GM12874 (cell line): ENCODE data around the gene DDI1.

ENCODE experiments used
- CTCF ChIP-seq: IDR thresholded peaks from 2 replicates; pipeline ENCODE4 v1.5.1; 2011; ENCODE audit warnings: low read depth, mild to moderate bottlenecking, control low read depth, low read length, moderate library complexity; ENCODE audit not compliant: insufficient read depth

DDI1 gene

DNA sequence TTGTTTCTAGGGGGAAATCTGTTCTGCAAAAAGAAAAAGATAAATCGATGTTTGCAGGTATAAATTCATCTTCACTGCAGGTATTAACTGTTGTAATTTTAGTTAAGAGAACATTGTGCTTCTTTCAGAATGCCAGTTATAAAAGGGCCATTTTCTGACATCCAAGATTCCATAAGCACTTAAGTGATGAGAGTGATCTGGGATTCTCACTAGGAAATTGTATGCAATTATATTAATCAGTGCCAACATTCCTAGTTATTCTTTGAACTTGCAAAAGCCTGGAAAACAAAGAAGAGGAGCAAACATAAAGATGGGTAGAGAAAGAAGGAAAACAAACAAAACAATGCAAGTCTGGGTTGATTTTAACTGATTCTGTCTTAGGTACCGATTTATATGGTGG lies 5.4 kb downstream of the DDI1 start:
- TF ChIP-seq CTCF: no peak

DNA sequence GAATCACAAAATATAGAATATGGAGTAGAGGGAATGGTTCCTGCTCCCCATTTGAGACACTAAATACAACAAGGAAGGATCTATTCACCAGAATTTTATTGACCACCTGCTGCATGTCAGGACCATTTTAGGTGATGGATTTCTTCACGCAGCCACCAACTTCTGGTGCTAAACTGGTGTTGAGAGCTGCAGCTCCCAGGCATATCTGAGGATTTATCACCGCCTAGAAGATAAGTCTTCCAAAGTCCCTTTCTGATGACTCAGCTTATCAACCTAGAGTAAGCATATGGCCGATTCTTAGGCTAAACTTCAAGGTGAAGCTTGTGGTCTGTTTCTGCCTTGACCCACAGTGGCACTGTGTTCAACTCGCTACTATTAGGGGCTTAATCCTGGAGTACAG lies 6.7 kb downstream of the DDI1 start:
- no peak for TF ChIP-seq CTCF

- TF ChIP-seq CTCF: no peak
These were observed 7.3 kb downstream of the DDI1 start for GRCh38 chr11:104043678-104044239.

DNA sequence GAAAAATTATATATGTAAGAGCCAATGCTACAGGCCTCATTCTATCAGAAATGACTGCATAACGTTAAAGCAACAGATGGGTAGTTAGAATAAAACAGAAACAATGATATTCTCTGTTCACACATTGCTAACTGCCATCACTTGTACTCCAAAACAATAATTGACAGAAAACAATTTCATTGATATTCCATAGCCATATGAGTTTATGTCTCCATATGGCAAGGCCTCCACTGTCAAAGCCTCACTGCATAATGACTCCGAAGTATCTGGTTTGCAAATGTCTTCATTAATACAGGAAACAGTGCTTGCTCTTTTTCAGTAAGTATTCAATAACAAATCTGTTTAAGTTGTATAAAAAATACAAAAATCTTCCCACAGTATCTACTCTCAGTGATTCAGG lies 9.9 kb downstream of the DDI1 start:
- TF ChIP-seq CTCF: no peak

DNA sequence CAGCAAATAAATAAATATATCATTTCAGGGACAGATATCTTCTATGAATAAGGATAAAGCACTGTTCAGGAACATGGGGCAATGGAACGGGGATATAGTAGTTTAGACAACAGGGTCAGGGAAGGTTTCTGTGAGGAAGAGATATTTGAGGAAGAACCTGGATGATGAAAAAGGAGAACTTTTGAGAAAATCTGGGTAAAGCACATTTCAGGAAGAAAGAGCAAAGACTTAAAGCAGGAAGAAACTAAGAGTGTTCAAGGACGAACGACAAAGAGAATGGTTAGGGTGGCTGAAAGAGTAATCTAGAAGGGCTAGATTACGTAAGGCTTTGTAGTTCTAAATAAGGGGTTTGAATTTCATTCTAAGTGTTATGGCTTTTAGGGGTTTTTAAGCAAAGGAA lies 12.7 kb downstream of the DDI1 start:
- no peak for TF ChIP-seq CTCF

DNA sequence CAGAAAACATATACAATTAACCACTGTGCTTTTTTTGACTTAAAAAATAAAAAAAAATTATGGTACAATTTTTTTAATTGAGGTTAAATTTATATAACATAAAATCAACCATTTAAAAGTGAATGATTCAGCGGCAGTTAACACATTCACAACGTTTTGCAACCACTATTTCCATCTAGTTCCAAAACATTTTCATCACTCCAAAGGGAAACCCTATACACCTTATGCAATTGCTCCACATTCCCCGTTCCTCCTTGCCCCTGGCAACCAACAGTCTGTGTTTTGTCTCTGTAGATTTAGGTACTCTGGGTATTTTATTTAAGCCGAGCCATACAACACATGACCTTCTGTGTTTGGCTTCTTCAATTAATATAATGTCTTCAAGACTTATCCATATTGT lies 15.3 kb downstream of the DDI1 start:
- TF ChIP-seq CTCF: no peak

DNA sequence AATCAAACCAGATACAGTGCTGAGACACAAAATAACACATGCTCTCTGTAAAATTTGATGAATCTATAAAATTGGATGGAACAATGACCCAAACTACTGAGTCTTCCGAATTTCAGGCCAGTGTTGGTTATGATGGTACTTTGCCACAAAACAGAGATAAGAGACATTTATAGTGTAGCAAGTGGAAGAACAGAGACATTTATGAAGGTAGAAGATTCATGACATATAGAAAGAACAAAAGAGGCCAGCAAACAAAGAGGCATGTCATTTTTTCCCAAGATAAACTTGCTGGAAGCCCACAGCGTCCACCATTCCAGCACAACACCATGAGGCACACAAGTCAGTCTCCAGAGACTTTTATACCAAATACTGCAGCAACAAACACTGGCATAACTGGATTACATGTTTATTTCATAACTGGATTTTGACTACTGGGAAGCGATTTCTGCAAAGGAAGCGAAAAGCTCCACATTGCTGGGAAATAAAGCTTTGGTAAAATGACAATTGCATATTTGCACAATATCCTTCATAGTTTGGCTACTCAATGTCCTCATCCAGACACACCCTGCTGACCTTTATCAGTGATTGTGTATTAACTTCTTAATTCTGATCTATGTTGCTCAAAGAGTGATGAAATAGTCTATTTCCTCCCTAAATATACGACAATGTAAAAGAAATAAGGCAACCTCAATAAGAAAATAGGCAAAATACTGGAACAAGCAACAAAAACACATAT lies 17.5 kb downstream of the DDI1 start:
- no peak for TF ChIP-seq CTCF
